ENCODE measurements around the gene DRD2.

Gene DRD2

DNA sequence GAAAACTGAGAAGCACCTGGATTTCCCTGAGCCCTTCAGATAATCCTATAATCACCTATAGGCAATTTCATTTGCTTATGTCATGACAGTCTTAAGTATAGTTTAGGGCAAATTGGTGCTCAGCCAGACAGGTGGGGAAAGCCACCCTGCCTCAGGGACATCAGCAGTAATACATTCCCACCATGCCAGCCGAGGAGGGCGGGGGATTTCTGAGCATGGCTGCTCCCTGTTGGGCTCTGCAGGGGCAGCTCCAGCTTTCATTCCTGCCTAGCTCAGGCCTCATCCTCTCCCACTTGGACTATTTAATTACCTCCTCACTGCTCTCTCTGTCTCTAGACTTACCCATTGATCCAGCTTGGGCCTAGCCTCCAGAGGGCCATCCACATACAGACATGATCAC, 9.0 kb upstream of the DRD2 start:
- no peak for DNase-seq (ENCODE audit: low spot score)

DNA sequence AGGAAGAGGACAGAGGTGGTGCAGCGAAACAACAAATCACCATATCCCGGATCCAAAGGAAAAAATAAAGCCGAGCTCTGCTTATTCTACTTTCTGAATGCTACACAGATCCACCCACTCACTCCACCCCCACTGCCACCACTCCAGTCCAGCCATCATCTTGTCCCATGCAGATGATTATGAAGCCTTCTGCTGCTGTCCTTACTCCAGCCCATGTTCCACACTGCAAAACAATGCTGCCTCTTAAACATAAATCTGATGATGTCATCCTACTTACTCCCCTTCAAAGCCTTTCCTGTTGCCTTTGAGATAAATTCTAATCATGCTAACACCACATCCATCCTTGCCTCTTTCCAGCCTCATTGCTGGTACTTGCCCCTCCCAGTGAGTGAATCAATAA, 6.5 kb upstream of the DRD2 start:
- DNase-seq (ENCODE audit: low spot score) = no peak

DNA sequence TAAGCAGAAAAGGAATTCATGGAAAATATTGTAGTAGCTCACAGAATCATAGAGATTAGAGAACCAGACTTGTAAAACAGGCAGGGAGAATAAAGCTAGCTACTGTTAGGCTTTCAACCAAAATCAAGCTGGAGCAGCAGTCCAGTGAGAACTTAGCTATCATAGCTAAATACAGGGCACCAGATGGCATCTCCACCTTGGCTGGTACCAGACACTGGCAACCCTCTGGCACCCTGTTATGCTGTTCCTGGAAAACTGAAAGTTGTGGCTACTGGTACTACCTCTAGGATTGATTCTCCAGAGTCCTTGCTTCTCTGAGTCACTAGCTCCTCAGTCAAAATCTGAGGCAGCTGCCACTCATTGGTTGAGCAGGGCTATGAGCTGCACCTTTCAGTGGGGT, 6.0 kb upstream of the DRD2 start:
- DNase-seq (ENCODE audit: low spot score) = no peak

DNA sequence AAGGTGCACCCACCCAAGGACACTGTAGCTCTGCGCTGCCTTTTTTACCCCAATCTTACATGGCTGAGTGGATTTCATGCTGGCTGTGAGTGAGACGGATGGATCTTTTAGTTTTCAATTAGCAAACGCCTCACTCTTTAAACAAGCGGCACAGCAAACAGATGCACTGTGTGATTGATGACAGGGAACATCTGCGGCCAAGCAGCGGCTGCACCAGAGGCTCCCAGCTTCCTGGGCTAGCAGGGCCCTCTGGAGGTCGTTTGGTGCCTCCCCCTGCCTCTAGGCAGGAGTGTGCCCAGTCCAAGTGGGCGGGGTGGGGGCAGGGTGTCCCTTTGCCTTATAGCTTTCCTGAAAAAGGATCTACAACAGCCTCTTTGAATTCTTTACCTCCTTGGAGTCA, 2.1 kb upstream of the DRD2 start:
- no peak for DNase-seq (ENCODE audit: low spot score)

DNA sequence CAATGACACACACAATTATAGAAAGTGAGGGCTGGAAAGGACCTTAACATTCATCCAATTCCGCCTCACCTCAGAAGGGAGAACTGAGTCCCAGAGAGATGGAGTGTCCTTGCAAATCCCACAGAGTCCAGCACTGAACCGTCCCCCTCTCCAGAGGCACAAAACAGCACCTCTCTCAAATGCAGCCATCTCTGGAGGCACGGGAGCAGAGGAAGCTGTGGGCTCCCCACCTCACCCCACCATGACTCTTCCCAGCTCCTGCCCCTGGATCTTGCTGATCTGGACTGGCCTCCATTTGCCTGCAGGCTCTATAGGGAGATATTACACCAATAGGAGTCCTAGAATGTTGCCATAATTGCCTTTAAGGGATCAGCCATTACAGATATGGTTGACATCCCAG, 1.4 kb upstream of the DRD2 start:
- no peak for DNase-seq (ENCODE audit: low spot score)

DNA sequence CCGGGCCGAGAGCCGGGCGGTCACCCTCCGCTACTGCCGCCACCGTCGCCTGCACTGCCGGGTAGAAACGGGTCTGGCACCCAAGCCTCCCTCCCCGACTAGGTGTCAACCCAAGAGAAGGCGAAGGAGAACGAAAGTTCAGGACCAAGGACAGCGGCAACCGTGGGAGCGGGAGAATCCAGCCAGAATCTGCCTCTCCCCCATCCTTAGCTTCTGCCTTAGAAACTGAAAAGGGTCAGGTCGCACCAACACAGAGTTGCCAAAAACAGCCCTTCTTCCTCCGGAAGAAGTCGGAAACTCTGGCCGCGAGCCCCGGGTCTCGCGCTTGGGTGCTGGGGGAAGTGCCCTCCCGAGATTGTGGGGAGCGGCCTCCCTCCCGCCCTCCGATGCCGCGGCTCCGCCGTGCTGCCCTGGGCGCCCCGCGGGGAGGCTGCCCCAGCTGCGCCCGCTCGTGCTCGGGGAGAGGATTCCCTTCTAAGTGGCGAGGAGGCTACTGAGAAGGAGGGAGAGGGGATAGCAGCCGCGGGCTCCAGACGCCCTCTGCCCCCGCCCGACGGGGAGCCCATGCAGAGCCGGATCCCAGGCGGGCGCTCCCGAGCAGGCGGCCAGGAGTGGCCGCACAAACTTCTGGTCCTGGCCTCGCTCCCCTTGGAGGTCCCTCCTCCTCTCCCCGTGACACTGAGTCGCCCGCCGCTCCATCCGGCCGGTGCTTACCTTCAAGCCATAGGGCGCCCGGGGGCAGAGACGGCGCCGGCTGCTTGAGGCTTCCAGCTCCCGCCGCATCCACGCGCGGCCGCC, 637 bp downstream of the DRD2 start:
- peak; percentile 13 for DNase-seq (ENCODE audit: low spot score)

DNA sequence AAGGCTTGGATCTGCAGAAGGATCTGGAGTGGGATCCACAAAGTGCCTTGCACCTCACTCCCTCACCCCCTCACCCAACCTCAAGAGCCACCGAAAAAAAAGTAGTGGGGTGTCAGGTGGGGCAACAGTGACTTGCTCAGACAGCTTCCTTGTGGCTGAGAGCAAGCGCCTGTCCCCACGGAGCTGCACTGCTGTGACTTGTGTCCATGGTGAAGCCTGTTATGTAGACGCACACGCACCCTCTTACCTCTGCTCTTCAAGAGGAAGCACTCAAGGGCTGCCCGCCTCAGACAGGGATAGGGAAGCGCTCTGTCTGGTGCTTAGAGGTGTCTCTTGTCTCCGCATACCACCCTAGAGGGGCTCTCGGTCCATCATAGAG, 1.2 kb downstream of the DRD2 start:
- DNase-seq (ENCODE audit: low spot score) = no peak

DNA sequence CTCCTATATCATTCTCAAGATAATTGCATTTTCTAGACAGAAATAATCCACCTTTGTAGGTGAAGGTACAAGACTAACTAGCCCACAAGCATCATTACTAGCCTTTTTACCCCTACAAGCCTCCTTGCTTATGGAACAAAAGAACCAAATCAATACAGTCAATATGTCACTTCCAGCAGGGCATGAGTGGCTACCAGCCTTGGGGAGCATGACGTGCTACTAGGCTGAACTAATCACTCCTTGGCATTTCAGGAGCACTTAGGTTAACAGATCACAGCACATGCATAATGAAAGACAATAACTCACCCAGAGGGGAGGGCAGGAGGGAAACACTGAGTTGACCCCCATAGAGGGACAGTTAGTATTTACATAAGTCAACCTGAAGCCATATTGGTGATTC, 2.7 kb downstream of the DRD2 start:
- DNase-seq (ENCODE audit: low spot score) = no peak

DNA sequence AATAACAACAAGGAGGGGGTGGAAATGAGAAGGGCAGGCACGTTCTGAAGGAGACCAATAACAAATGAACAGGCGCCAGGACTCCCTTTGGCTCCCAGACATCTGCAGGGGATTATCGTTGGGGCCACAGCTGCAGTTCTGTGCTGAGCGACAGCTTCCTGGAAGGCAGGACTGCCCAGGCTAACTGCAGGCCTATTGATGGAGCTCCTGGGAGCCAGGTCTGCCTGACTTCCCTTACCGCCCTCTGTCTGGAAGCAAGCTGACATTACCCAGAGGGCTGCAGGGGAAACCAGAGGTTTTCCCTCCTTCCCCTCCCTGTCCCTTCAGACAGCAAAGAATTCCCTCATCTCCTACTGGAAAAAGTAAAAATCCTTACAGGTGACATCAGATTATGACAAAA, 5.0 kb downstream of the DRD2 start:
- DNase-seq (ENCODE audit: low spot score) = no peak

DNA sequence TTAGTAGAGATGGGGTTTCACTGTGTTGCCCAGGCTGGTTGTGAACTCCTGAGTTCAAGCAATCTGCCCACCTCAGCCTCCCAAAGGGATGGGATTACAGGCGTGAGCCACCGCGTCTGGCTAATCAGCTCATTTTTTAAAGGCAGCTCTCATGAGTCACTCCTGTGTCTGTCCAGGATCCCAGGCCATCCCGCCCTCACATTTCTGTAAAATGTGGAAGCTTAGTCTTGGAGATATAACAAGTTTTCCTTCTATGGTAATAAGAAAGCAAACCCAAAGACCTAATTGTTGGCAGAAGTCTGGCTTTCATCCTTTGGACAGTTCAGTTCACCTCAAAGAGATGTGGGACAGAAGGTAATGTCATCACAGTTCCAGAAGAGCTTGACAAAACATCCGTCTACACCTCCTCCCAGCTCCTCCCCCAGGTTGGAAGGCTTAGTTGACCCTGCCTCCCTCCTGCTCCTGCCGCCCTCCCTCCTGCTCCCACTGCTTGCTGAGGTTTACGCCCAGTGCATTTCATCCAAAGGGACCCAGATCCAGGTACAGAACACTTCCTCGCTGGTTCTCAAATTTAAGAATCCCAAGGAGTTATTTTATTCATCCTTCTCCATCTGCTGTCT, 6.4 kb downstream of the DRD2 start:
- DNase-seq (ENCODE audit: low spot score) = no peak

DNA sequence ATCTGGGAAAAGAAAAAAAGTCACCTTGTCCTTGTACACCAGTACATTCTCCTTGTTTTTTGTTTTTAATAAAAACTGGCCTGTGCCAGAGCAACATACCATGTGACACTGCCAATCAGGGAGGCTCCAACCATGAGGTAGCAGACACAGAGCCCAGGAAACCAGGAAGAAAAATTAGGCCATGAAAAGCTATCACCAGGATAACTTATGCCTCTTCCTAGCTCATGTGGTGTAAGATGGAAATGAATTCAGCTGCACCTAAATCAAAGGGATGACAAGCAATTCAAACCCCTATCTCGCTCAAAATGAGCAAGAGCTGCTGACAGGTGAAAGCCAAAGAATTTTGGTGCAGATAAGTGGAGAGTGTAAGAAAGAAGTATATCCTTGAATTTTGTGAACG, 7.7 kb downstream of the DRD2 start:
- no peak for DNase-seq (ENCODE audit: low spot score)

DNA sequence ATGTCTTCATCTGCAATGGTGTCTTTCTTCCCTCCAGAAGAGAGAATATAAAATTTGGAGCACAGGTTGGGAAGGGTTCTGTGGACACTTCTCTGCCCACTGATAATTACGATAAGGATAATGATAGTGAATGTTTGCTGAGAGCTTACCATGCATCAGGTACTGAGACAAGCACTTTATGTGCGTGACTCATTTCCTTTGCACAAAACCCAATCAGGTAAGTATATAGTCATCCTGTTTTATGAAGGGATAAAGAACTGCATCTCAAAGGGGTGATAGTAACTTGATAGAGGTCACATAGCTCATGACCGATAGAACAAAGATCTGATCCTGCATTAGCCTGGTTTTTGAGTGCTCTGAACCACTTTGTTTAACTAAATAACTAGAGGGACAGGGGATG, 9.4 kb downstream of the DRD2 start:
- no peak for DNase-seq (ENCODE audit: low spot score)

DNA sequence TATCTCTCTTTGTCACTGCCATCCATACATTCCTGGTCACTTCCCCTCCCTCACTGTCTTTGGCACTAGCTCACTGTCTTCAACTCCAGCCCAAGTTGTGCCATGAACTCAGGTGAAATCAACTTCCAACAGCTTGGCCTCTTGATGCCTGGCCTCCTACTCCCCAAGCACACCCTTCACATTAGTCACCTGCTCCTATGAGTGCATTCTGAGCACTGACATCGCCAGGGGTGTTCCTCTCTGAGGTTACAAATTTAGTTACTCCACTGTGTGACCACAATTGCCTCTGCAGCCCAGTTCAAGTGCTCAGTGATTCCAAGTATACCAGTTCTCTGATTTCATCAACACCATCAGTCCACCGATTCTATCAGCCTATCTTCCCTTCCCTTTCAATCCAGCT, 10.8 kb downstream of the DRD2 start:
- no peak for DNase-seq (ENCODE audit: low spot score)

DNA sequence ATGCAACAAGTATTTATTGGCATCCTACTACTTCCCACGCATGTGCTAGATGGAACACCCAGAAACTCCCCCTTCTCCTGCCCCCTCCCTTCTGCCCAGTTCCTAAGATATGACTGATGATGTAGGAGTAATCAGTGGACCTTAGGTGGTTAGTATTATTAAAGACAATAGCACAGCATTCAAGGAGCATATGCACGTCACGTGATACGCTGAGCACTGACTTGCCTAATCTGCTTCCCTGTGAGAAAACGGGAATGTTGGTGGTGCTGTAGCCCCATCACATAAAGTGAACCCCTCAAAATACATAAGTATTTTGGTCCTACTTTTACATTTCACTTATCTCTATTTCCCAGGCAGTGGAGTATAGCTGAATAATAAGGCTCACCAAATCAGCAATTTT, 12.4 kb downstream of the DRD2 start:
- DNase-seq (ENCODE audit: low spot score) = no peak

DNA sequence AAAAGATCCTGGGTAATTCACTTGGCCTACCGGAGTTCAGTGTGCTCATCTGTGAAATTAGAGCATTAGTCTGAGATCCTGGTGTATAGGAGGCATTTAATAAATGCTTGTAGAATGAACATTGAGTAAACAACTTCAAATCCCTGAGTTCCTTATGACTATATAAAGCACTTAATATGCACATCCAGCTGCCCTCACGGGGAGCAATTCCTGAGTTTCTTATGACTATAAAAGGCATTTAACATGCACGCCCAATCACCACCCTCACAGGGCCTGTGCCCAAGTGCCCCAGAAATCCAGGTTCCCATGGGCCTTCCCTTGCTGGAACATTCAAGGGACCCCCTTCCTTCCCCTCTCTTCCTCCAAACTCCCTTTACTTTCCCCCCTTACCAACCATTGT, 13.6 kb downstream of the DRD2 start:
- DNase-seq (ENCODE audit: low spot score) = no peak

DNA sequence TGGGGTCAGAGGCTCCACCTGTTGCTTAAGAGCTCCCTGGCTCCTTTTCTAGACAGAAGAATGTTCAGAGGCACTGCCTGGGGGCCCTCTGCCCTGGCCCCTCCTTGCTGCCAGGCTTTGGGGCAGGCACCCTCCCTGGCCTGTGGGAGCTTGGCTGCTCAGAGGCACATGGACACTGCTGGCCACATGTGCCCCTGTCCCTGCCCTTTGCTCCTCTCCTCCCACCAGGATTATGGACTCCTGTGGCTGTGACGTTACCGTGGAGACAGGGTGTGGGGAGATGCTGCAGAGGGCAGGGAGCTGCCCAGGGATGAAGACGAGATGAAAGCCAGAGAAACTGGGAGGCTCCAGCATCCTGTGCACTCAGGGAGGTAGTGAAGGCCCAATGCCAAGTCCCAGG, 14.7 kb downstream of the DRD2 start:
- no peak for DNase-seq (ENCODE audit: low spot score)

DNA sequence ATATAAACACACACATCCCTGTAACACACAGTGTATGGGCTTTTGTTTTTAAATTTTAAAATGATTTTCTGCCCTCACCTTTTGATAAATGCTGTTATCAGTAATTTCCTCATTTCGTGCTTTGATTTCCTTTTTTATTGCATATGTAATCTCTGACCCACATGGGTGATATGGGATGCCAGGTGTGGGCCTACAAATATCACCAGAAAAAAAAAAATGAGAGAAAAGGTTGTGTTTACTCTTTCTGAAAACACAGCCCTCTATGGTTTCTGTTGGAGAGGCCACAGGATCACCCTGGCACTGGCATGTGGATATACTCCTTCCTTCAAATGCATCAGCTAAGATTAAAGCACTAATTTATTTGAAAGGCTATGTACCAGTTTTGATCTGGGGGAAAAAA, 17.0 kb downstream of the DRD2 start:
- DNase-seq (ENCODE audit: low spot score) = no peak

DNA sequence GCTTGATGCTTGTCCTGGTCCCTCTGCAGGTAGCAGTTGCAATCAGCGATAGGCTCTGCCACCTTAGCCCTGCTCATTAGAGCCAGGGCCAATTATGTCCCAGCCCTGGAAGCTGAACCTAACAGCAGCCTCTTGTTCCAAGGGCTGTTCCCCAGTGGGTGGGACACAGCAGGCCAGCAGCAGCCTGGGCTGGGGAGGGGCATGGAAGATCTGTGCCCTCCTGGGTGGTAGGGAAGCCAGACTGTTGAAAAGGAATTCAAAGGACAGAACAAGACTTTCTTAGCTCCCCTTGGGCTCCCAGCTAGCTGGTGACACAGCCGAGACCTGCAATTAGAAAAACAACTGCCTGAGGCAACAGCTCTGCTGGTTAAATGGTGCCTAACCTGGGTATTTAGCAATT, 17.4 kb downstream of the DRD2 start:
- DNase-seq (ENCODE audit: low spot score) = no peak

DNA sequence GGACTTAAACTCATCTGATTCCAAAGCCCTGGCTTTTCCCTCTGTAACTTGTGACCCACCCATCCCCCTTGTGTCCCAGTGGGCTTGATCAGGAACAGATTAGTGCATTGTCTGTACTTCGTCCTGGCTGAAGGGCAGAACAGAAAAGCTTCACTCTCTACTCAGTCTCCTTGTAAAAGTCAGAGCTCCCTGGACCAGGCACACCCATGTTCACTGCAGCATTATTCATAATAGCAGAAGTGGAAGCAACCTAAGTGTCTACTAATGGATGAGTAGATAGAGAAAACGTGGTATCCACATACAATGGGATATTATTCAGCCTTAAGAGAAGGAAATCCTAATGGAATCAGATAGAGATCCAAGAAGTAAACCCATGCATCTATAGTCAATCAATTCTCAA, 20.7 kb downstream of the DRD2 start:
- DNase-seq (ENCODE audit: low spot score) = no peak

DNA sequence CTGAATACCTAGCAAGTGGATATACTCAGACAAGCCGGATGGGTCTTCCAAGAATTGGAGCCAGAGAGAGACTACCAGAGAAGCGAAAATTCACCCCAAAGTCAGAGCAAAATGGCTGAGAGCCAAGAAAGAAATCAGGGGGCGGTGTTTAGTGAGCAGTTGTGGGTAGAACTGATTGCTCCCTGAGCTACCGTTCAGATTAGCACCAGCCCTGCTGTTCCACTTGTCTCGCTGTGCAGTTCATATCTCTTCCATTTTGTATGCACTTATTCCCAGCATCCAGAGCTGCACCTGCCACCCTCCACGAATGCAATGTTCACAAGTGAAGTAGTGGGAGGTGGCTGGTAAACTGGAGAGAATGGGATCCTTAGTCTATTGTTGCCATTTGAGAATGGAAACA, 25.5 kb downstream of the DRD2 start:
- no peak for DNase-seq (ENCODE audit: low spot score)

DNA sequence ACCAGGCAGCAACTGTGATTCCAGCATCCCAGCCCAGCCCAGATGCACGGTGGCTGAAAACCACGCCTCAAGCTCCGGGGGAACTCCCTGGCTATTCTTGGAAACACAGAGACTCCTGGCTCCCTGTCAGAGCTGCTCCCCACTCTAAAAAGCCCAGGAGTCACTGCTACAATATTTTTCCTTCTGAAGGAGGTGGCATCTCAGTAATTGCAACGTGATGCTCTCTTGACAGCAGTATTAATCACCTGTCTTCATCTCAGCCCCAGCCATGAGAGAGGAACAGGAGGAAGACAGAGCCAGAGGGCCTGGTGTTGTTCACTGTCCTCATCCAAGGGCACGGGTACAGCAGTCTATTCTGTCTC, 26.9 kb downstream of the DRD2 start:
- no peak for DNase-seq (ENCODE audit: low spot score)

DNA sequence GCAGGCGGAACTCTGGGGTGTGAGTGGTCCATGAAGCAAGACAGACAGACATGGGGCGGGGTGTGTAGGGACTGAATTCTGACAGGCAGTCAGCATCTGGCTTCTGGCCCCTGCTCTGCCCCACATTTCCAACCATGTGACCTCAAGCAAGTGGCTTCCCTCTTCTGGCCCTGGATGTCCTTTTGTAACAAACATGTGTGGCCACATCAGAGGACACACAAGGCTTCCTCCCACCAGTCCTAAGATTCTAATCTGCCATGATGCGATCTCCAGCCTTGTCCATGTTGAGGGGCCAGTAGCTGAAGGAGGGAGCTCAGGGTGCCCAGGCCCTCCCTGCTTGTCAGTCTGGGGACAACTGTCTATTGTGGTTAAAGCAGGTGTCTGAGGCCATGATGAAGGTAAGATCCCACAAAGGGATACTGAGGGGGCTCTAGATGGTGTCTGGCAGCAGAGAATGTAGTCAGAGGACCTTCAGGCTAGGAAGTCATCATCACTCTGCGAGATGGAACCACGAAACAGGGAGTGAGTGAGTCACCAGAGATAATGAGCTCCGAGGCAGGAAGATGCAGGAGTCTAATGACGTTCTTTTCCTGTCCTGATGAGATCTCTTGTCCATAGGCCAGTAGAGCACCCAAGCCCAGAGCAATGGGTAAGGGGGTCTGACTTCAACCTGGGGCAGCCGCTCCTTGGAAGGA, 27.4 kb downstream of the DRD2 start:
- no peak for DNase-seq (ENCODE audit: low spot score)

DNA sequence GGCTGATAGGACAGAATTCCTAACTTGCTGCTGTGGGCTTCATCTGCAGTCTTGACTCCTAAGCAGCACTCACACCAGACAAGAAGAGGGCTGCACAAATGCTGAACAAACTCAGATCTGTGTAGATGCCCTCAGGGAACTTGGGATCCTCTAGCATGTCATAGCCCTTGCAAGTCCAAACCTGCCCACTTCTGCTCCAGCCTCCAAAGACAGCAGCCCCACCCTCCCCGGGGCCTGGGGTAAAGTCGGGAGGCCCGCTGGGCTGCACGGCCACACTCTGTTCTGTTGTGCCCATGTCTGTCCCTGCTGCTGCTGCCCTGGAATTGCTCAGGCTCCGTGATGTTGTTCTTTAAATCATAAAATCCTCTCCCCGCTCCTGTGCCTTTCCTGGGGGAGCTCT, 28.3 kb downstream of the DRD2 start:
- no peak for DNase-seq (ENCODE audit: low spot score)

DNA sequence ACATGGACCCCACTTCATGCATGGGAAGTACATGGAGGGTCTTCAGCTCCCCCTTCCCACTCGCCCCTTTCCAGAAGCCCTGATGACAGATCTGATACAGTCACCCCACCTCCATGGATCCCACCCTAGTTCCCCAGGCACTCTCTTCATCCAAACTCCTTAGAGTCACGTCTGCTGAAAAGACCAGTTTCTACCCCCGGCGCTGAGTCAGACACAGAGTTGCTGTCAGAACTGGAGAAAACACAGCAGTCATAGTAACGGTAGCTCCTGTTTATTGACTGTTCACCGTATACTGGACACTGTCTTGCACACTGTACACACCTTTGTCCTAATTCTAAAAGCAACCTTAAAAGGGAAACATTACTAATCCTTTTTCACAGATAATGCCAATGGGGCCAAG, 29.1 kb downstream of the DRD2 start:
- DNase-seq (ENCODE audit: low spot score) = no peak

Data from CD4-positive, alpha-beta T cell treated with Interleukin-15 for 4 hours (primary cell).